ENCODE data around the gene NCAPG2.

NCAPG2 gene

GRCh38 chr7:158730383-158731346 is 26.1 kb upstream of the NCAPG2 start:
- in situ Hi-C loops (cut with HindIII; ENCODE audit: low sequenced_read_pairs), result no loop called here
- DNase-seq (ENCODE audit: low read depth), result no peak
- no peak for TF ChIP-seq CTCF (IDR thresholded peaks at IDR 0.05; ENCODE audit: low read depth, low read length, missing control alignments)
- H3K4me3 ChIP-seq (ENCODE audit: low read depth, low read length), result no peak overlapping the region

- no peak for TF ChIP-seq CTCF (IDR thresholded peaks at IDR 0.05; ENCODE audit: low read depth, low read length, missing control alignments)
Observed at GRCh38 chr7:158729646-158730382, 25.2 kb upstream of the NCAPG2 start.

GRCh38 chr7:158728911-158729645 is 24.5 kb upstream of the NCAPG2 start:
- no peak overlapping the region for H3K4me3 ChIP-seq (ENCODE audit: low read depth, low read length)
- in situ Hi-C loops (cut with HindIII; ENCODE audit: low sequenced_read_pairs), result no loop called here
- TF ChIP-seq CTCF (IDR thresholded peaks at IDR 0.05; ENCODE audit: low read depth, low read length, missing control alignments), result no peak
- DNase-seq (ENCODE audit: low read depth), result no peak

More at GRCh38 chr7:158729646-158730382, 25.2 kb upstream of the NCAPG2 start:
- DNase-seq (ENCODE audit: low read depth), result no peak
- in situ Hi-C loops (cut with HindIII; ENCODE audit: low sequenced_read_pairs), result no loop called here
- no peak overlapping the region for H3K4me3 ChIP-seq (ENCODE audit: low read depth, low read length)

- in situ Hi-C loops (cut with HindIII; ENCODE audit: low sequenced_read_pairs), result no loop called here
- no peak for TF ChIP-seq CTCF (IDR thresholded peaks at IDR 0.05; ENCODE audit: low read depth, low read length, missing control alignments)
Observed at GRCh38 chr7:158727690-158728089, 23.1 kb upstream of the NCAPG2 start.

GRCh38 chr7:158726277-158726807 is 21.7 kb upstream of the NCAPG2 start:
- DNase-seq (ENCODE audit: low read depth), result no peak
- in situ Hi-C loops (cut with HindIII; ENCODE audit: low sequenced_read_pairs), result no loop called here
- no peak overlapping the region for H3K4me3 ChIP-seq (ENCODE audit: low read depth, low read length)
- TF ChIP-seq CTCF (IDR thresholded peaks at IDR 0.05; ENCODE audit: low read depth, low read length, missing control alignments), result no peak

More at GRCh38 chr7:158727690-158728089, 23.1 kb upstream of the NCAPG2 start:
- H3K4me3 ChIP-seq (ENCODE audit: low read depth, low read length), result no peak overlapping the region
- DNase-seq (ENCODE audit: low read depth), result no peak

- no peak overlapping the region for H3K4me3 ChIP-seq (ENCODE audit: low read depth, low read length)
- no peak for TF ChIP-seq CTCF (IDR thresholded peaks at IDR 0.05; ENCODE audit: low read depth, low read length, missing control alignments)
- DNase-seq (ENCODE audit: low read depth), result no peak
- in situ Hi-C loops (cut with HindIII; ENCODE audit: low sequenced_read_pairs), result no loop called here
Observed at GRCh38 chr7:158725506-158725800, 20.8 kb upstream of the NCAPG2 start.

All from astrocyte of the cerebellum (primary cell).